HG02588 (cell line): ENCODE results near the gene ERI2.
"Not testable (repeated sequence)": the region's sequence is repeated elsewhere in the genome, so short reads cannot be mapped to it uniquely, and the experiment has no call there.

Experiments
- ATAC-seq: cut with Tn5 transposase; IDR thresholded peaks from one replicate; pipeline ENCODE4 v1.9.1; 2021; ENCODE audit warnings: mild to moderate bottlenecking, moderate library complexity; ENCODE audit not compliant: unreplicated experiment

Gene ERI2

GRCh38 chr16:20821682-20822081 is 15.4 kb upstream of the ERI2 start:
- ATAC-seq, result no peak

- no peak for ATAC-seq
These were observed 12.8 kb upstream of the ERI2 start for GRCh38 chr16:20818929-20819585.

GRCh38 chr16:20814784-20815183 is 8.5 kb upstream of the ERI2 start:
- no peak for ATAC-seq

GRCh38 chr16:20812510-20812909 is 6.2 kb upstream of the ERI2 start:
- ATAC-seq, result no peak

- ATAC-seq, result no peak
These were observed 5.7 kb upstream of the ERI2 start for GRCh38 chr16:20811889-20812439.

- ATAC-seq, result no peak
These were observed 1.6 kb upstream of the ERI2 start for GRCh38 chr16:20807862-20808261.

GRCh38 chr16:20805684-20806167 is 546 bp downstream of the ERI2 start:
- ATAC-seq, result not testable (repeated sequence)

GRCh38 chr16:20803561-20804214 is 2.6 kb downstream of the ERI2 start:
- no peak for ATAC-seq

- ATAC-seq, result no peak
These were observed 3.1 kb downstream of the ERI2 start for GRCh38 chr16:20803192-20803560.

- no peak for ATAC-seq
These were observed 5.0 kb downstream of the ERI2 start for GRCh38 chr16:20801278-20801677.

GRCh38 chr16:20799599-20799998 is 6.7 kb downstream of the ERI2 start:
- ATAC-seq, result no peak

GRCh38 chr16:20798364-20798763 is 7.9 kb downstream of the ERI2 start:
- ATAC-seq, result no peak

- no peak for ATAC-seq
These were observed 14.2 kb downstream of the ERI2 start for GRCh38 chr16:20791923-20792612.

GRCh38 chr16:20789130-20789529 is 17.1 kb downstream of the ERI2 start:
- ATAC-seq, result no peak

- no peak for ATAC-seq
These were observed 22.1 kb downstream of the ERI2 start for GRCh38 chr16:20784204-20784603.

GRCh38 chr16:20782470-20782869 is 23.8 kb downstream of the ERI2 start:
- ATAC-seq, result no peak

GRCh38 chr16:20781697-20782096 is 24.6 kb downstream of the ERI2 start:
- ATAC-seq, result no peak

GRCh38 chr16:20774703-20775362 is 31.4 kb downstream of the ERI2 start:
- ATAC-seq, result no peak

- ATAC-seq, result no peak
These were observed 32.6 kb downstream of the ERI2 start for GRCh38 chr16:20773679-20774078.

- ATAC-seq, result no peak
These were observed 37.5 kb downstream of the ERI2 start for GRCh38 chr16:20768818-20769217.

GRCh38 chr16:20768121-20768520 is 38.2 kb downstream of the ERI2 start:
- no peak for ATAC-seq
